Endothelial cell of umbilical vein (primary cell): Measurements from ENCODE around the gene RAB7B.

Source experiments
- CTCF ChIP-seq, 2 donors: IDR thresholded peaks; 1 replicate in 1 of 2; 2 replicates in 1 of 2; pipeline ENCODE4 v1.5.1; 2011; ENCODE audit warnings: low read length in 2 of 2, mild to moderate bottlenecking in 2 of 2, moderate library complexity in 2 of 2, control low read depth in 1 of 2, inconsistent platforms in 1 of 2, low read depth in 1 of 2; ENCODE audit not compliant: insufficient read depth in 1 of 2; ENCODE audit errors: extremely low read depth in 1 of 2
- FOS ChIP-seq: IDR thresholded peaks from 2 replicates; pipeline ENCODE4 v1.6.1; 2011; ENCODE audit warnings: mild to moderate bottlenecking, low read length, moderate library complexity, borderline replicate concordance; ENCODE audit not compliant: insufficient read depth
- MYC ChIP-seq: IDR thresholded peaks from one replicate; pipeline ENCODE4 v1.6.1; 2011; ENCODE audit warnings: mild to moderate bottlenecking, low read depth, low read length
- POLR2A ChIP-seq: IDR thresholded peaks from 2 replicates; pipeline ENCODE4 v1.6.1; 2012; ENCODE audit warnings: low read depth, mild to moderate bottlenecking, control low read depth, low read length
- POLR2AphosphoS5 ChIP-seq: IDR thresholded peaks from 2 replicates; pipeline ENCODE4 v1.6.1; 2012; ENCODE audit warnings: low read depth, mild to moderate bottlenecking, control low read depth, low read length, moderate library complexity; ENCODE audit not compliant: insufficient read depth
- TF ChIP-seq, protein P1 (sequence below): IDR thresholded peaks from 2 replicates; pipeline ENCODE4 v1.6.1; 2011; ENCODE audit not compliant: insufficient read depth, insufficient read length

DNA sequence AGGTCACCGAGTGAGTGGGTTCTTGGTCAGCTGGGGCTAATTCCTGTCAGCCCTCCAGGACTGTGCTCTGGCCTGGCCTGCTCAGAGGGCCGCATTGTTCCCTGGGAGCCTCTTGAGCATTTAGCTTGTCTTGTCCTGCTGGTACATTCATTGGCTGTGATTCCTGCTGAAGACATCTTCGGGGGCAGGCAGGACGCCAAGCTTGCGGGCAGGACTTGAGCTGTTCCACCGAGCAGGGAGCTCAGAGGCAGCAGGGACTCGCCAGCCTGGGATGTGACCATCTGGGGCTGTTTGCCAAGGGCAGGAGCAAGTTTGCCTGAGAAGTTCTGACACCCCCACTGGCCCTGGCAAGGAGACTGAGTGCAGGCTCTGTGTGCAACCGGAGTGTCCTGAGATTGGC lies 52.9 kb downstream of the RAB7B start:
- TF ChIP-seq CTCF (IDR thresholded peaks at IDR 0.05; ENCODE audit: extremely low read depth in 1 of 2, insufficient read depth in 1 of 2, low read depth in 1 of 2, low read length in 2 of 2) (no peak), POLR2A (no peak), POLR2AphosphoS5 (no peak), FOS (no peak), MYC (no peak)
- TF ChIP-seq, protein P1, sequence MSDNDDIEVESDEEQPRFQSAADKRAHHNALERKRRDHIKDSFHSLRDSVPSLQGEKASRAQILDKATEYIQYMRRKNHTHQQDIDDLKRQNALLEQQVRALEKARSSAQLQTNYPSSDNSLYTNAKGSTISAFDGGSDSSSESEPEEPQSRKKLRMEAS, result no peak
